SU-DHL-6 (cell line): ENCODE measurements around the gene CACNB2.

Experiments
- EZH2phosphoT487 ChIP-seq: fragments of 200-600 bp; sonication (generic), shearing (Covaris generic); conservative IDR thresholded peaks from 2 replicates; pipeline ENCODE4 v1.6.1; 2018; ENCODE audit warnings: mild to moderate bottlenecking, antibody characterized with exemption, low read length, moderate library complexity, mixed read lengths
- TF ChIP-seq, protein P1 (sequence below): fragments of 200-600 bp; sonication (generic); IDR thresholded peaks from one replicate; pipeline ENCODE4 v1.5.1; 2017; ENCODE audit warnings: antibody characterized with exemption, mild to moderate bottlenecking, low read length, moderate library complexity; ENCODE audit not compliant: insufficient read depth, poor library complexity, severe bottlenecking

DNA sequence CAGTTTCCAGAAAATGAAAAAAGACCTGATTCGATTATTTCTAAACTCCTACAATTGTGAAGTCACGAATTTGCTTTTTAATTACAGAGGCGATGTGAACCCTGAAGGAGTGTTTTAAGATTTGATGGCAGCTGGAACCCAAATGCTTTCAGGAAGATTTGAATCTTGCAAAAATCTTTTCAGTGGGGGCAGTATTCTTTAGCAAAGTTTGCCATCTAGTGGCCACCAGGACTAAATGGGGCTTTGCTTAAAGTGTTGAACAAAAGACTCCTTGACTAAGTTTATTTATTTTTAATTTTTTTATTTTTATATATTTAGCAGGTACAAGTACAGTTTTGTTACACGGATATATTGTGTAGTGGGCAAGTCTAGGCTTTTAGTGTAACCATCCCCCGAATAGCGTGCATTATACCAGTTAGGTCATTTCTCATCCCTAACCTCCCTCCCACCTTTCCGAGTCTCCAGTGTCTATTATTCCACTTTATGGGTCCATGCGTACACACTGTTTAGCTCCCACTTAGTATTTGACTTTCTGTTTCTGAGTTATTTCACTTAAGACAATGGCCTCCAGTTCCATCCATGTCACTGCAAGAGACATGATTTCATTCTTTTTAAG is 98.8 kb downstream of the CACNB2 start:
- TF ChIP-seq, protein P1, sequence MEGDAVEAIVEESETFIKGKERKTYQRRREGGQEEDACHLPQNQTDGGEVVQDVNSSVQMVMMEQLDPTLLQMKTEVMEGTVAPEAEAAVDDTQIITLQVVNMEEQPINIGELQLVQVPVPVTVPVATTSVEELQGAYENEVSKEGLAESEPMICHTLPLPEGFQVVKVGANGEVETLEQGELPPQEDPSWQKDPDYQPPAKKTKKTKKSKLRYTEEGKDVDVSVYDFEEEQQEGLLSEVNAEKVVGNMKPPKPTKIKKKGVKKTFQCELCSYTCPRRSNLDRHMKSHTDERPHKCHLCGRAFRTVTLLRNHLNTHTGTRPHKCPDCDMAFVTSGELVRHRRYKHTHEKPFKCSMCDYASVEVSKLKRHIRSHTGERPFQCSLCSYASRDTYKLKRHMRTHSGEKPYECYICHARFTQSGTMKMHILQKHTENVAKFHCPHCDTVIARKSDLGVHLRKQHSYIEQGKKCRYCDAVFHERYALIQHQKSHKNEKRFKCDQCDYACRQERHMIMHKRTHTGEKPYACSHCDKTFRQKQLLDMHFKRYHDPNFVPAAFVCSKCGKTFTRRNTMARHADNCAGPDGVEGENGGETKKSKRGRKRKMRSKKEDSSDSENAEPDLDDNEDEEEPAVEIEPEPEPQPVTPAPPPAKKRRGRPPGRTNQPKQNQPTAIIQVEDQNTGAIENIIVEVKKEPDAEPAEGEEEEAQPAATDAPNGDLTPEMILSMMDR: peak; percentile 56
- TF ChIP-seq EZH2phosphoT487: no peak
